IMR-90 (cell line): ENCODE results near the gene POLR2F. TPM values are rescaled to one million over a fixed set of nuclear protein-coding genes. Genes with fewer than 3 reads are reported as not detected.

Experiments used
- ATAC-seq: fragments of 200-7000 bp; cut with Tn5 transposase; 2 replicates; pipeline ENCODE4 v1.9.1; 2020; ENCODE audit warnings: low read depth, mild to moderate bottlenecking, moderate library complexity
- BruUV-seq: library from RNA; stranded (reverse); fragments of 400-500 nt; replicated peaks from 2 replicates; lab custom pipeline; 2021; lab: Mats Ljungman, UMichigan
- CTCF ChIA-PET: fragments of 300-600 bp; formaldehyde crosslinking; extraction: SDS; loops from one replicate; lab custom pipeline; 2021; ENCODE audit warnings: antibody characterized with exemption; lab: Yijun Ruan, JAX
- POLR2A ChIA-PET: fragments of 300-600 bp; sonication (Branson Sonifier 250); formaldehyde crosslinking; loops from one replicate; lab custom pipeline; 2022; ENCODE audit warnings: antibody characterized with exemption; ENCODE audit not compliant: unreplicated experiment; lab: Charles Lee
- DNase-seq: peaks from one replicate; pipeline ENCODE4 v3.0.0; 2013
- H2AFZ ChIP-seq: replicated peaks from 2 replicates; pipeline ENCODE3; 2013; ENCODE audit warnings: low read length, mild to moderate bottlenecking; ENCODE audit not compliant: poor library complexity
- H2AK5ac ChIP-seq: 2 replicates; pipeline ENCODE4 v1.6.1; 2013; ENCODE audit warnings: low read depth, low read length, inconsistent platforms
- H2AK9ac ChIP-seq: replicated peaks from 2 replicates; pipeline ENCODE3; 2013; ENCODE audit warnings: mild to moderate bottlenecking, low read depth, low read length, moderate library complexity; ENCODE audit not compliant: poor library complexity
- H2BK120ac ChIP-seq: 2 replicates; pipeline ENCODE4 v1.6.1; 2013; ENCODE audit warnings: low read depth, low read length, inconsistent platforms
- H2BK15ac ChIP-seq: 3 replicates; pipeline ENCODE4 v1.6.1; 2013; ENCODE audit warnings: low read depth, low read length, inconsistent platforms
- H2BK20ac ChIP-seq: 2 replicates; pipeline ENCODE4 v1.6.1; 2013; ENCODE audit warnings: low read depth, mild to moderate bottlenecking, inconsistent platforms, low read length, moderate library complexity
- H2BK5ac ChIP-seq: 2 replicates; pipeline ENCODE4 v1.6.1; 2013; ENCODE audit warnings: mild to moderate bottlenecking, low read depth, low read length, inconsistent platforms; ENCODE audit not compliant: poor library complexity, severe bottlenecking
- H3K14ac ChIP-seq: replicated peaks from 2 replicates; pipeline ENCODE4 v1.6.1; 2013; ENCODE audit warnings: low read depth, low read length, inconsistent platforms
- H3K18ac ChIP-seq: 2 replicates; pipeline ENCODE4 v1.6.1; 2013; ENCODE audit warnings: low read depth, low read length, control low read depth
- H3K23ac ChIP-seq: 2 replicates; pipeline ENCODE4 v1.6.1; 2013; ENCODE audit warnings: low read depth, low read length, inconsistent platforms
- H3K27ac ChIP-seq: 2 replicates; pipeline ENCODE4 v1.5.1; 2013; ENCODE audit warnings: mild to moderate bottlenecking, control low read depth, low read length; ENCODE audit not compliant: insufficient read depth
- H3K27me3 ChIP-seq: 2 replicates; pipeline ENCODE4 v1.6.1; 2013; ENCODE audit warnings: low read length; ENCODE audit not compliant: control insufficient read depth, insufficient read depth
- H3K36me3 ChIP-seq: 2 replicates; pipeline ENCODE4 v1.6.1; 2013; ENCODE audit warnings: low read length, mixed read lengths; ENCODE audit not compliant: control insufficient read depth, insufficient read depth
- H3K4ac ChIP-seq: 2 replicates; pipeline ENCODE4 v1.6.1; 2013; ENCODE audit warnings: low read depth, low read length, inconsistent platforms
- H3K4me1 ChIP-seq: 2 replicates; pipeline ENCODE4 v1.6.1; 2013; ENCODE audit warnings: low read length, mixed read lengths; ENCODE audit not compliant: control insufficient read depth, insufficient read depth
- H3K4me2 ChIP-seq: 2 replicates; pipeline ENCODE4 v1.6.1; 2013; ENCODE audit warnings: low read depth, mild to moderate bottlenecking, control low read depth, low read length, moderate library complexity
- H3K4me3 ChIP-seq: 2 replicates; pipeline ENCODE4 v1.5.1; 2013; ENCODE audit warnings: low read depth, mild to moderate bottlenecking, control low read depth, low read length, moderate library complexity; ENCODE audit not compliant: insufficient read depth
- H3K56ac ChIP-seq: 2 replicates; pipeline ENCODE4 v1.6.1; 2013; ENCODE audit warnings: low read length, inconsistent platforms; ENCODE audit not compliant: insufficient read depth; ENCODE audit errors: extremely low read depth
- H3K79me1 ChIP-seq, 2 experiments: 2 replicates each; pipeline ENCODE4 v1.6.1; 2013; ENCODE audit warnings: low read length in 2 of 2, inconsistent platforms in 1 of 2, low read depth in 1 of 2
- H3K9ac ChIP-seq: 2 replicates; pipeline ENCODE4 v1.6.1; 2013; ENCODE audit warnings: low read depth, low read length, control low read depth
- H3K9me1 ChIP-seq: 2 replicates; pipeline ENCODE4 v1.6.1; 2013; ENCODE audit warnings: low read length, inconsistent platforms; ENCODE audit not compliant: insufficient read depth
- H3K9me3 ChIP-seq: 2 replicates; pipeline ENCODE4 v1.6.1; 2013; ENCODE audit warnings: low read length; ENCODE audit not compliant: control insufficient read depth, insufficient read depth
- H4K20me1 ChIP-seq: 2 replicates; pipeline ENCODE4 v1.6.1; 2013; ENCODE audit warnings: low read length, inconsistent platforms; ENCODE audit not compliant: insufficient read depth
- H4K5ac ChIP-seq: 2 replicates; pipeline ENCODE4 v1.6.1; 2013; ENCODE audit warnings: mild to moderate bottlenecking, low read depth, low read length, control low read depth
- H4K8ac ChIP-seq, 2 experiments: 2 replicates each; pipeline ENCODE4 v1.6.1; 2013; ENCODE audit warnings: low read depth in 2 of 2, low read length in 2 of 2, control low read depth in 1 of 2, inconsistent platforms in 1 of 2
- H4K91ac ChIP-seq: 2 replicates; pipeline ENCODE4 v1.6.1; 2013; ENCODE audit warnings: low read depth, low read length, inconsistent platforms; ENCODE audit not compliant: insufficient read depth
- BHLHE40 ChIP-seq: fragments of 150-350 bp; IDR thresholded peaks from 2 replicates; pipeline ENCODE4 v1.6.1; 2016; ENCODE audit warnings: mild to moderate bottlenecking, low read depth, low read length
- CEBPB ChIP-seq: IDR thresholded peaks from 2 replicates; pipeline ENCODE4 v1.6.1; 2012; ENCODE audit warnings: low read depth, low read length, improper control_type of control experiment
- CHD1 ChIP-seq: IDR thresholded peaks from 2 replicates; pipeline ENCODE4 v1.6.1; 2012; ENCODE audit warnings: low read depth, low read length, improper control_type of control experiment
- CTCF ChIP-seq: conservative IDR thresholded peaks from 2 replicates; pipeline ENCODE4 v1.5.1; 2012; ENCODE audit warnings: mild to moderate bottlenecking, low read depth, low read length, improper control_type of control experiment
- ELK1 ChIP-seq: fragments of 150-350 bp; IDR thresholded peaks from 2 replicates; pipeline ENCODE4 v1.6.1; 2016; ENCODE audit warnings: low read depth, mild to moderate bottlenecking, low read length, moderate library complexity, borderline replicate concordance
- FOS ChIP-seq: fragments of 150-350 bp; IDR thresholded peaks from 2 replicates; pipeline ENCODE4 v1.6.1; 2016; ENCODE audit warnings: low read depth, low read length
- MAFK ChIP-seq: IDR thresholded peaks from 2 replicates; pipeline ENCODE4 v1.6.1; 2012; ENCODE audit warnings: low read depth, low read length, improper control_type of control experiment
- MAZ ChIP-seq: IDR thresholded peaks from 2 replicates; pipeline ENCODE4 v1.6.1; 2012; ENCODE audit warnings: low read depth, mild to moderate bottlenecking, low read length, improper control_type of control experiment, moderate library complexity, borderline replicate concordance
- MXI1 ChIP-seq: IDR thresholded peaks from 2 replicates; pipeline ENCODE4 v1.6.1; 2012; ENCODE audit warnings: low read depth, mild to moderate bottlenecking, low read length, moderate library complexity, borderline replicate concordance
- NFE2L2 ChIP-seq: fragments of 150-350 bp; IDR thresholded peaks from 2 replicates; pipeline ENCODE4 v1.6.1; 2016; ENCODE audit warnings: low read depth, mild to moderate bottlenecking, low read length
- POLR2A ChIP-seq: IDR thresholded peaks from 2 replicates; pipeline ENCODE4 v1.6.1; 2012; ENCODE audit warnings: mild to moderate bottlenecking, low read depth, low read length
- RAD21 ChIP-seq: IDR thresholded peaks from 2 replicates; pipeline ENCODE4 v1.6.1; 2012; ENCODE audit warnings: low read length, improper control_type of control experiment
- RCOR1 ChIP-seq: IDR thresholded peaks from 2 replicates; pipeline ENCODE4 v1.6.1; 2012; ENCODE audit warnings: mild to moderate bottlenecking, low read length, improper control_type of control experiment; ENCODE audit not compliant: insufficient replicate concordance
- RFX5 ChIP-seq: IDR thresholded peaks from 2 replicates; pipeline ENCODE4 v1.8.0; 2012; ENCODE audit warnings: low read depth, mild to moderate bottlenecking, low read length, moderate library complexity
- SMC3 ChIP-seq: fragments of 150-350 bp; IDR thresholded peaks from 2 replicates; pipeline ENCODE4 v1.6.1; 2016; ENCODE audit warnings: low read depth, mild to moderate bottlenecking, antibody characterized with exemption, low read length, moderate library complexity
- USF2 ChIP-seq: fragments of 150-350 bp; IDR thresholded peaks from 2 replicates; pipeline ENCODE4 v1.6.1; 2017; ENCODE audit warnings: mild to moderate bottlenecking, antibody characterized with exemption, low read length, low read depth
- WGBS, 2 experiments: methylation state at CpG; one replicate each; pipeline versions ENCODE4 v1.1.5 to v1.1.7; 2013; ENCODE audit warnings: missing lambda C conversion rate in 2 of 2; ENCODE audit not compliant: insufficient read length in 1 of 2; ENCODE audit errors: extremely low coverage in 2 of 2; 5-methylcytosine and 5-hydroxymethylcytosine counted together
- dilution Hi-C: fragments of 300-500 bp; cut with HindIII; formaldehyde crosslinking; loops from one replicate; pipeline ENCODE4 v1.14.3; 2018; ENCODE audit warnings: low sequenced_read_pairs; ENCODE audit not compliant: unreplicated experiment
- in situ Hi-C: fragments of 300-500 bp; cut with MboI; formaldehyde crosslinking; loops from 3 replicates; pipeline ENCODE4 v1.14.3; 2019; ENCODE audit warnings: low sequenced_read_pairs, inconsistent platforms, mixed read lengths
- intact Hi-C: fragments of 100-400 bp; cut with micrococcal nuclease; formaldehyde crosslinking; loops from 2 replicates; pipeline ENCODE4 v1.10.0; 2022
- polyA plus RNA-seq, 3 experiments: library from polyadenylated mRNA; depleted of rRNA; stranded (reverse); fragments of >200 nt; gene quantifications; 2 replicates each; pipeline ENCODE4 v1.2.3, GENCODE V29; 2012; ENCODE audit warnings: low replicate concordance in 1 of 3
- total RNA-seq: library from RNA; depleted of rRNA; stranded (reverse); fragments of >200 nt; gene quantifications from 2 replicates; pipeline ENCODE4 v1.2.3, GENCODE V29; 2012

POLR2F gene
- total and polyA plus RNA-seq, 2 of the 4 experiments (the other 2 are of a cell fraction), result 26.0 to 147 TPM

GRCh38 chr22:37996079-37996478, 42.6 kb downstream of the POLR2F start:
- POLR2A ChIA-PET, result no interaction called here

More at GRCh38 chr22:37996079-37996478, 42.6 kb downstream of the POLR2F start:
- no peak overlapping the region for H3K23ac ChIP-seq
- no TSS peak for BruUV-seq
- DNase-seq (no peak), ATAC-seq (no peak)
- H3K4me2 ChIP-seq, result no peak overlapping the region
- H3K56ac ChIP-seq, result no peak overlapping the region
- WGBS, 2 experiments, result no CpG with 5 or more reads among the region's 4 CpGs
- peaks cover 11% of the 10 kb centered on the region; the same call in 1 of the 2 replicates for H3K27me3 ChIP-seq
- H3K18ac ChIP-seq, result no peak overlapping the region
- in situ Hi-C loops, result no loop called here
- no peak overlapping the region for H3K9ac ChIP-seq
- no peak overlapping the region for H2BK120ac ChIP-seq
- H3K4me1 ChIP-seq, result peaks cover 3% of the 10 kb centered on the region; the same call in 1 of the 2 replicates
- H3K14ac ChIP-seq, result no peak overlapping the region
- no peak overlapping the region for H2AFZ ChIP-seq
- no peak overlapping the region for H4K91ac ChIP-seq
- H3K27ac ChIP-seq, result no peak overlapping the region
- no peaks in the 10 kb centered on the region for H3K9me3 ChIP-seq
- no peak for TF ChIP-seq CTCF
- no peak for TF ChIP-seq ELK1
- no peak for TF ChIP-seq POLR2A
- TF ChIP-seq FOS, result no peak
- no peak for TF ChIP-seq RFX5
- no peak for TF ChIP-seq RCOR1
- no peak for TF ChIP-seq MAFK
- TF ChIP-seq USF2, result no peak
- no peak for TF ChIP-seq BHLHE40
- TF ChIP-seq CHD1, result no peak
- TF ChIP-seq MAZ, result no peak
- no peak for TF ChIP-seq MXI1
- TF ChIP-seq CEBPB, result no peak
- no peak for TF ChIP-seq NFE2L2
- TF ChIP-seq RAD21, result no peak
- no peak for TF ChIP-seq SMC3
- dilution Hi-C loops, result no loop called here
- no peak overlapping the region for H3K4me3 ChIP-seq
- H3K79me1 ChIP-seq, result no peaks in the 10 kb centered on the region
- CTCF ChIA-PET, result no interaction called here
- intact Hi-C loops, result no loop called here
- H2AK9ac ChIP-seq, result no peak overlapping the region
- no peak overlapping the region for H4K8ac ChIP-seq
- no peaks in the 10 kb centered on the region for H4K20me1 ChIP-seq
- H2AK5ac ChIP-seq, result no peak overlapping the region
- no peak overlapping the region for H2BK20ac ChIP-seq
- no peaks in the 10 kb centered on the region for H3K36me3 ChIP-seq
- H3K4ac ChIP-seq, result no peak overlapping the region
- peaks cover 11% of the 10 kb centered on the region; the same call in 1 of the 2 replicates for H3K9me1 ChIP-seq
- H4K5ac ChIP-seq, result no peak overlapping the region
- H2BK15ac ChIP-seq, result no peak overlapping the region
- no peak overlapping the region for H2BK5ac ChIP-seq
